ENCODE measurements around the gene NEDD4.
A peak's percentile ranks its signal among the peaks of the same experiment; 100 is the strongest.

NEDD4 gene

GRCh38 chr15:55897560-55898336 is 95.7 kb downstream of the NEDD4 start:
- H3K27me3 ChIP-seq (ENCODE audit: insufficient read depth, poor library complexity, severe bottlenecking), result no peaks in the 10 kb centered on the region
- H3K9me3 ChIP-seq (ENCODE audit: severe bottlenecking), result no peaks in the 10 kb centered on the region
- peak; percentile 100 for TF ChIP-seq CTCF (IDR thresholded peaks at IDR 0.05; ENCODE audit: poor library complexity, severe bottlenecking)
- peak overlapping the region; percentile 2 for H3K4me3 ChIP-seq (ENCODE audit: severe bottlenecking)
- peak; percentile 83 for ATAC-seq (ENCODE audit: low read depth)
- H3K27ac ChIP-seq (ENCODE audit: poor library complexity, severe bottlenecking), result peak overlapping the region; percentile 99
- peaks cover 21% of the 10 kb centered on the region for H3K36me3 ChIP-seq (ENCODE audit: low read depth)
- peaks cover 66% of the 10 kb centered on the region for H3K4me1 ChIP-seq (ENCODE audit: insufficient read depth, poor library complexity, severe bottlenecking)
- peak; percentile 73 for DNase-seq (ENCODE audit: low spot score)

GRCh38 chr15:55894399-55894965 is 98.9 kb downstream of the NEDD4 start:
- Histone ChIP-seq H3K27ac (ENCODE audit: poor library complexity, severe bottlenecking) (peak overlapping the region; percentile 99), H3K4me1 (ENCODE audit: insufficient read depth, poor library complexity, severe bottlenecking) (peaks cover 63% of the 10 kb centered on the region), H3K36me3 (ENCODE audit: low read depth) (peaks cover 31% of the 10 kb centered on the region), H3K27me3 (ENCODE audit: insufficient read depth, poor library complexity, severe bottlenecking) (no peaks in the 10 kb centered on the region), H3K4me3 (ENCODE audit: severe bottlenecking) (peak overlapping the region; percentile 27), H3K9me3 (ENCODE audit: severe bottlenecking) (no peaks in the 10 kb centered on the region)
- TF ChIP-seq CTCF (IDR thresholded peaks at IDR 0.05; ENCODE audit: poor library complexity, severe bottlenecking), result no peak
- DNase-seq (ENCODE audit: low spot score) (no peak), ATAC-seq (ENCODE audit: low read depth) (no peak)

GRCh38 chr15:55893852-55894251 is 99.6 kb downstream of the NEDD4 start:
- ATAC-seq (ENCODE audit: low read depth) (peak; percentile 11; the same call in 1 of the 3 replicates), DNase-seq (ENCODE audit: low spot score) (no peak)
- no peak for TF ChIP-seq CTCF (IDR thresholded peaks at IDR 0.05; ENCODE audit: poor library complexity, severe bottlenecking)
- Histone ChIP-seq H3K27ac (ENCODE audit: poor library complexity, severe bottlenecking) (peak overlapping the region; percentile 99), H3K36me3 (ENCODE audit: low read depth) (peaks cover 37% of the 10 kb centered on the region), H3K4me1 (ENCODE audit: insufficient read depth, poor library complexity, severe bottlenecking) (peaks cover 57% of the 10 kb centered on the region), H3K4me3 (ENCODE audit: severe bottlenecking) (peak overlapping the region; percentile 27), H3K9me3 (ENCODE audit: severe bottlenecking) (no peaks in the 10 kb centered on the region), H3K27me3 (ENCODE audit: insufficient read depth, poor library complexity, severe bottlenecking) (no peaks in the 10 kb centered on the region)

- peaks cover 42% of the 10 kb centered on the region for H3K36me3 ChIP-seq (ENCODE audit: low read depth)
- H3K27ac ChIP-seq (ENCODE audit: poor library complexity, severe bottlenecking), result no peak overlapping the region
- no peak for TF ChIP-seq CTCF (IDR thresholded peaks at IDR 0.05; ENCODE audit: poor library complexity, severe bottlenecking)
- H3K9me3 ChIP-seq (ENCODE audit: severe bottlenecking), result no peaks in the 10 kb centered on the region
- no peak for ATAC-seq (ENCODE audit: low read depth)
- peaks cover 36% of the 10 kb centered on the region for H3K4me1 ChIP-seq (ENCODE audit: insufficient read depth, poor library complexity, severe bottlenecking)
- DNase-seq (ENCODE audit: low spot score), result no peak
- no peaks in the 10 kb centered on the region for H3K27me3 ChIP-seq (ENCODE audit: insufficient read depth, poor library complexity, severe bottlenecking)
- no peak overlapping the region for H3K4me3 ChIP-seq (ENCODE audit: severe bottlenecking)
Observed at GRCh38 chr15:55891196-55891595, 102.2 kb downstream of the NEDD4 start.

- ATAC-seq (ENCODE audit: low read depth), result no peak
- TF ChIP-seq CTCF (IDR thresholded peaks at IDR 0.05; ENCODE audit: poor library complexity, severe bottlenecking), result no peak
- H3K4me3 ChIP-seq (ENCODE audit: severe bottlenecking), result no peak overlapping the region
- H3K36me3 ChIP-seq (ENCODE audit: low read depth), result peaks cover 24% of the 10 kb centered on the region
- H3K27ac ChIP-seq (ENCODE audit: poor library complexity, severe bottlenecking), result no peak overlapping the region
- H3K9me3 ChIP-seq (ENCODE audit: severe bottlenecking), result no peaks in the 10 kb centered on the region
- H3K27me3 ChIP-seq (ENCODE audit: insufficient read depth, poor library complexity, severe bottlenecking), result no peaks in the 10 kb centered on the region
- no peak for DNase-seq (ENCODE audit: low spot score)
- H3K4me1 ChIP-seq (ENCODE audit: insufficient read depth, poor library complexity, severe bottlenecking), result peaks cover 6% of the 10 kb centered on the region
Observed at GRCh38 chr15:55884223-55884622, 109.2 kb downstream of the NEDD4 start.

Measured in RWPE2 (cell line).